ENCODE results near the gene TMEM255B. TPM values are rescaled to one million over a fixed set of nuclear protein-coding genes. Genes with fewer than 3 reads are reported as not detected.

The TMEM255B gene
- total RNA-seq, 1 experiment from 2014 or later = 7.7 TPM

DNA sequence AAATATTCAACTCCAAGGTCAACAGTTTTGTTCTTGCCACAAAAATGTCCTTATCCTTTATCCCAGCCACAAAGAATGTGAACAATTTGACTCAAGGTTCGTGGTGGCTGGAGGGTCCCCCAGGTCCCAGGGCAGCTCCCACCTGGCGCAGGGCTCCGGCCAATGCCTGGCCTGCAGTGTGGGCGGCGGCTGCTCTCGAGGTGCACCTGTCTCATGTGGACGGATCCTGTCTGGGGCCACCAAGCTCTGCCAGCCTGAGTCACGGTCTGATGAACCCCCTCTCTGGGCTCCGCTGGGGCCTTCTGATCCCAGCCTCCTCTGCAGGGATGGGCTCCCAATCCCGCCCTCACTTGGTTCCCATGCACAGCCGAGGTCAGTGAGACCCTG, 55.4 kb downstream of the TMEM255B start (continued):
- TF ChIP-seq, protein P1, sequence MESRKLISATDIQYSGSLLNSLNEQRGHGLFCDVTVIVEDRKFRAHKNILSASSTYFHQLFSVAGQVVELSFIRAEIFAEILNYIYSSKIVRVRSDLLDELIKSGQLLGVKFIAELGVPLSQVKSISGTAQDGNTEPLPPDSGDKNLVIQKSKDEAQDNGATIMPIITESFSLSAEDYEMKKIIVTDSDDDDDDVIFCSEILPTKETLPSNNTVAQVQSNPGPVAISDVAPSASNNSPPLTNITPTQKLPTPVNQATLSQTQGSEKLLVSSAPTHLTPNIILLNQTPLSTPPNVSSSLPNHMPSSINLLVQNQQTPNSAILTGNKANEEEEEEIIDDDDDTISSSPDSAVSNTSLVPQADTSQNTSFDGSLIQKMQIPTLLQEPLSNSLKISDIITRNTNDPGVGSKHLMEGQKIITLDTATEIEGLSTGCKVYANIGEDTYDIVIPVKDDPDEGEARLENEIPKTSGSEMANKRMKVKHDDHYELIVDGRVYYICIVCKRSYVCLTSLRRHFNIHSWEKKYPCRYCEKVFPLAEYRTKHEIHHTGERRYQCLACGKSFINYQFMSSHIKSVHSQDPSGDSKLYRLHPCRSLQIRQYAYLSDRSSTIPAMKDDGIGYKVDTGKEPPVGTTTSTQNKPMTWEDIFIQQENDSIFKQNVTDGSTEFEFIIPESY (IDR thresholded peaks at IDR 0.05; ENCODE audit: extremely low read depth, insufficient replicate concordance, low read length) = no peak
- TF ChIP-seq, protein P2, sequence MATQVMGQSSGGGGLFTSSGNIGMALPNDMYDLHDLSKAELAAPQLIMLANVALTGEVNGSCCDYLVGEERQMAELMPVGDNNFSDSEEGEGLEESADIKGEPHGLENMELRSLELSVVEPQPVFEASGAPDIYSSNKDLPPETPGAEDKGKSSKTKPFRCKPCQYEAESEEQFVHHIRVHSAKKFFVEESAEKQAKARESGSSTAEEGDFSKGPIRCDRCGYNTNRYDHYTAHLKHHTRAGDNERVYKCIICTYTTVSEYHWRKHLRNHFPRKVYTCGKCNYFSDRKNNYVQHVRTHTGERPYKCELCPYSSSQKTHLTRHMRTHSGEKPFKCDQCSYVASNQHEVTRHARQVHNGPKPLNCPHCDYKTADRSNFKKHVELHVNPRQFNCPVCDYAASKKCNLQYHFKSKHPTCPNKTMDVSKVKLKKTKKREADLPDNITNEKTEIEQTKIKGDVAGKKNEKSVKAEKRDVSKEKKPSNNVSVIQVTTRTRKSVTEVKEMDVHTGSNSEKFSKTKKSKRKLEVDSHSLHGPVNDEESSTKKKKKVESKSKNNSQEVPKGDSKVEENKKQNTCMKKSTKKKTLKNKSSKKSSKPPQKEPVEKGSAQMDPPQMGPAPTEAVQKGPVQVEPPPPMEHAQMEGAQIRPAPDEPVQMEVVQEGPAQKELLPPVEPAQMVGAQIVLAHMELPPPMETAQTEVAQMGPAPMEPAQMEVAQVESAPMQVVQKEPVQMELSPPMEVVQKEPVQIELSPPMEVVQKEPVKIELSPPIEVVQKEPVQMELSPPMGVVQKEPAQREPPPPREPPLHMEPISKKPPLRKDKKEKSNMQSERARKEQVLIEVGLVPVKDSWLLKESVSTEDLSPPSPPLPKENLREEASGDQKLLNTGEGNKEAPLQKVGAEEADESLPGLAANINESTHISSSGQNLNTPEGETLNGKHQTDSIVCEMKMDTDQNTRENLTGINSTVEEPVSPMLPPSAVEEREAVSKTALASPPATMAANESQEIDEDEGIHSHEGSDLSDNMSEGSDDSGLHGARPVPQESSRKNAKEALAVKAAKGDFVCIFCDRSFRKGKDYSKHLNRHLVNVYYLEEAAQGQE (IDR thresholded peaks at IDR 0.05; ENCODE audit: low read depth) = no peak
- TF ChIP-seq TCF7L2 (IDR thresholded peaks at IDR 0.05; ENCODE audit: borderline replicate concordance, extremely low read depth, insufficient read depth, insufficient read length) = no peak
- TF ChIP-seq, protein P3, sequence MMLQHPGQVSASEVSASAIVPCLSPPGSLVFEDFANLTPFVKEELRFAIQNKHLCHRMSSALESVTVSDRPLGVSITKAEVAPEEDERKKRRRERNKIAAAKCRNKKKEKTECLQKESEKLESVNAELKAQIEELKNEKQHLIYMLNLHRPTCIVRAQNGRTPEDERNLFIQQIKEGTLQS (IDR thresholded peaks at IDR 0.05) = no peak
- TF ChIP-seq, protein P4, sequence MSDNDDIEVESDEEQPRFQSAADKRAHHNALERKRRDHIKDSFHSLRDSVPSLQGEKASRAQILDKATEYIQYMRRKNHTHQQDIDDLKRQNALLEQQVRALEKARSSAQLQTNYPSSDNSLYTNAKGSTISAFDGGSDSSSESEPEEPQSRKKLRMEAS (IDR thresholded peaks at IDR 0.05) = no peak
- TF ChIP-seq SRF (IDR thresholded peaks at IDR 0.05; ENCODE audit: low read depth) = no peak
- no peak for TF ChIP-seq EZH2 (IDR thresholded peaks at IDR 0.05)
- TF ChIP-seq EZH2phosphoT487 (IDR thresholded peaks at IDR 0.05; ENCODE audit: borderline replicate concordance) = no peak
